GM13977 (cell line): ENCODE data around the gene PPP5C.
"Not testable (repeated sequence)": the region's sequence is repeated elsewhere in the genome, so short reads cannot be mapped to it uniquely, and the experiment has no call there.

Source experiments
- DNase-seq: peaks from one replicate; pipeline ENCODE4 v3.0.0; 2012; ENCODE audit warnings: low spot score
- CTCF ChIP-seq: IDR thresholded peaks from 2 replicates; pipeline ENCODE4 v1.5.1; 2012; ENCODE audit warnings: mild to moderate bottlenecking, control low read depth; ENCODE audit not compliant: insufficient read depth; ENCODE audit errors: extremely low read depth, missing control alignments
- in situ Hi-C: fragments of 300-500 bp; cut with MboI; formaldehyde crosslinking; loops from one replicate; pipeline ENCODE4 v1.12.0; 2022; ENCODE audit warnings: low sequenced_read_pairs, low pct_unique_long_range_greater_than_20kb, mixed read lengths, inconsistent platforms; ENCODE audit not compliant: unreplicated experiment

The PPP5C gene

GRCh38 chr19:46303691-46304397, 43.0 kb upstream of the PPP5C start:
- in situ Hi-C loops = no loop called here
- no peak for DNase-seq
- TF ChIP-seq CTCF = no peak

DNA sequence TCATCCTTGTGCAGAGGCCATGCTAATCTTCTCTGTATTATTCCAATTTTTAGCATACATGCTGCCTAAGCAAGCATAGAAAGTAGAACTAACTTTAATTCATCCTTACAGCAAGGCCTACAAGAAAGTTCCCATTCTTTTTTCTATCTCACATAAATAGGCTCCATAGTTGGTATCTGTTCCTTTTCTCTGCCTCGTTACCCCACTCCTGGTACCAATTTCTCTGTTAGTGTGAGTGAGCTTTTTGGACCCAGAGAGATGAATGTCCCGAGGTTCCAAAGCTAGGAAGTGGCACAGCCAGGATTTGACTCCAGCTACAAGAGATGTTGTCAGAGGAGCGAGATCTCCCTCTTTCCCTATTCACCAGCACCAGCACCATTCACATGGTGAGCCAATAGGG, 40.4 kb upstream of the PPP5C start:
- no peak for TF ChIP-seq CTCF
- in situ Hi-C loops = no loop called here
- no peak for DNase-seq

DNA sequence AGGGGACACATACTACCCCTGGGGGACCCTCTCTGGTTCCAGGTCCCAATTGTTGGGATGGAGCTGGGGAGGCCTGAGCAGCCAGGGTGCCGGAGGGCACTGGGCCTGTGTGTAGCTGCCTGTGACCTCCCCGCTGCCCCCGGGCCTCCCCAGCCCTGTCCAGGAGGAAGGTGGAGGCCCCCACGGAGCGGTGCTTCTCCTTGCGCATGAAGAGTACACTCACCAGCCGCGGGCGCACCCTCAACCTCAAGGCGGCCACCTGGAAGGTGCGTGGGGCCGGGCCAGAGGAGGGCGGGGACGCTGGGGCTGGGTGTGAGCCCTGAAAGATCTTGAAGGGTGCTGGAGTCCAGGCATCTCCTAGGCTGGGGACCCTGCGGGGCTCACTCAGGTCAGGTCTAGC, 38.4 kb upstream of the PPP5C start:
- no peak for TF ChIP-seq CTCF
- in situ Hi-C loops = no loop called here
- DNase-seq = no peak

- TF ChIP-seq CTCF = no peak
- in situ Hi-C loops = no loop called here
- no peak for DNase-seq
These were observed 37.8 kb upstream of the PPP5C start for GRCh38 chr19:46309056-46309455.

GRCh38 chr19:46311444-46311843, 35.4 kb upstream of the PPP5C start:
- TF ChIP-seq CTCF = no peak
- DNase-seq = no peak
- in situ Hi-C loops = no loop called here

- DNase-seq, in situ Hi-C loops: not testable (repeated sequence)
These were observed 33.1 kb upstream of the PPP5C start for GRCh38 chr19:46313540-46314469.

DNA sequence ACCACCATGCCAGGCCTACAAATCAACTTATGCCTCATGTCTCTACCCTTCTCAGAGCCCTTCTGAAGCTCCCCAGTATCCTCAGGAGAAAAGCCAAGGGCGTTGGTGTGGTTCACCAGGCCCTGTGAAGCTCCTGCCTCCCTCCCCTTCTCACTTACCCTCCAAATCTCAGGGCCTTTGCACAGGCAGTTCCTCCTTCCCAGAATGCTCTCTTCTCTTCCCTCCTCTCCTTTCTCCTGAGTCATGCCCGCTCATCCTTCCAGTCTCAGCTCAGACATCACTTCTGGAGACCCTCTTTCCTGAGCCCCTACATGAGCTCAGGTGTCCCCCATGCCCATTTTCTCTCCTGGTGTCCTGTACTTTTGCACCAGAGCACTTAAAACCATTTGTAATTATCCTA, 29.5 kb upstream of the PPP5C start:
- in situ Hi-C loops = no loop called here
- no peak for DNase-seq
- TF ChIP-seq CTCF = no peak
